ENCODE results near the gene ZBTB24.

ZBTB24 gene

DNA sequence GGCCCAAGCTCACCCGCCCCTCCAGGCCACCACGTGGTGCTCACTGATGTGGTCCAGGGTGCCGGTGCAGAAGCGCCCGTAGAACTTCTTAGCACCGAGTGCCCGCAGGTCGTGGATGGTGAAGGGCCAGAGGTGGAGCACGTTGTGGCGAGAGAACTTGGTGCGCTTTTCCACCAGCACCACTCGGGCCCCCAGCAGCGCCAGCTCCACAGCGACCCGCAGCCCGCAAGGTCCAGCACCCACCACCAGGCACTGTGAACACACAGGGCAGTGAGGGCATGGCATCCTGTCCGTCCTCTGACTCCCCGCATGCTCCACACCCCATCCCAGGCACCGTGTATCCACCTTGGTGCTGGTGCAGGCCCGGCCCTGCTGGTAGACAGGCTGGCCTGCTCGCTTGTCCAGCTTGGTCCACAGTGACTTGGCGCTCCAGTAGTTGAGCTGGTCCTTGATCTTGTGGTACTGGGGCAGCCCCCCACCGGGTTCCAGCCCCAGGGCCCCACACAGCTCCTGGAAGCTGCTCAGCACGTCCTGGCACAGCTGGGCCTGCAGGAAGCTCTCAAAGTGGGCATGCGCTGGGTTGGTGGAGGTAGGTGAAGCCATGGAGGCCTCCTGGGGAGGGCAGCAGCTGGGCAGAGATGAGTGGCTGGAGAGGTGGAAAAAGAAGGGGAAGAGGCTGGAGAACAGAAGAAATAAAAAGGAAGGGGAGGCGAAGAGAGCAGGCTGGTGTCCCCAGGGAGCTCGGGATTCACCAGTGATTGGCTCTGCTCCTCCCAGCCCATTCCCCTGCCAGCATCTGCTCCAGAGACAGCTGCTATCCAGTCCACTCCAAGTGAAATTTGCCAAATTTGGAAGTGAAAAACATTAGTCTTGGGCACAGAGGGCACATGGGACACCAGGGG, 29.2 kb downstream of the ZBTB24 start:
- peak in 1 of 58 donors; percentile 45 for DNase-seq

DNA sequence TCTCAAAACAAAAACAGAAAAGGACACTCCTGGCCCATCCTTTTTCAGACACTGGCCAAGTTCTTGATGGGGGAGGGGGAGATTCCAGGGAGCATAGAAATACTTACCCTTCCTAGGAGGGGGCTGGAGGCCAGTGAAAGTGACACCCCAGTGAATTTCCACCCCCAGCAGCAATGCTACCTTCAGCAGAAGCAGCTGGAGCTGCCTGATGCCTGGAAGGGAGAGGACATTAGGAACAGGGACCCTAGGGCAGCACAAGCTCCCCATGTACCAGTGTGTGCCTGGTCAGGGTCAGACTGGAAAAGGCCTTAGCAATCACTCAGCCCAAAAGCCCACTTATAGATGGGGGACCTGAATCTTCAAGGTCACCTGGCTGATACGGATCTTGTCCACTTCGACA, 29.9 kb downstream of the ZBTB24 start:
- no peak for DNase-seq

DNA sequence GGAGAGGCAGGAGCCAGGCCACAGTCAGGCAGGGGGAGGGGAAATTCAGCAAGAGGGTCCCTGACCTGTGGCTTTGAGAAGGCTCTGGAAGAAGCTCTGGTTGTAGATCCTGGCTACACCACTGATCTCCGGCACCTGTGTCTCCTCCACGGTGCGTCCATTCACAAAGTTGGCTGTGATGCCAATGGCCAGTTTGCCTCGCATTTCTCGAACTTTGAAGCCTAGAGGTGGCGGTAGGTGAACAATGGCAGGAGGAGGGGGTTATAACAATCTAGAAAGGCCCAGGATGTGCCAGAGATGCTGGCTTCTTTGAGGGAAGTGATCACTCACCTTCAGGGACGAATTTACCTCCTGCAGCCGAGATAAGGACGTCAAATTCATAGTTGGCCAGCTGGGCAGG, 30.8 kb downstream of the ZBTB24 start:
- no peak for DNase-seq

DNA sequence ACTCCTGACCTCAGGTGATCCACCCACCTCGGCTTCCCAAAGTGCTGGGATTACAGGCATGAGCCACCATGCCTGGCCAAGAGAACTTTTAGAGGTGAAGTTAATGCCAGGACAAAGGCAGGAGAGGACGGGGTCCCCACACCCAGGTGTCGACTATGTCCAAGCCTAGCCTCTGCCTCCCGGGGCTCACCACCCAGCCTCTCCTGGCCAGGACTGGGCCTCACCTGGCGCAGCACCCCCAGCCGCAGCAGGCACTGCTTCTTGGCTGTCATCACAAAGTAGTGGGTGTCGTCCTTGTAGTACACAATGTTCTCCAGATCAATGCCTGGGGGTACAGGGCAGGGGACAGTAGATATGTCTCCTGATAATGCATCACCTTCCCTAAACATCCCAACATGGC, 31.6 kb downstream of the ZBTB24 start:
- no peak for DNase-seq

DNA sequence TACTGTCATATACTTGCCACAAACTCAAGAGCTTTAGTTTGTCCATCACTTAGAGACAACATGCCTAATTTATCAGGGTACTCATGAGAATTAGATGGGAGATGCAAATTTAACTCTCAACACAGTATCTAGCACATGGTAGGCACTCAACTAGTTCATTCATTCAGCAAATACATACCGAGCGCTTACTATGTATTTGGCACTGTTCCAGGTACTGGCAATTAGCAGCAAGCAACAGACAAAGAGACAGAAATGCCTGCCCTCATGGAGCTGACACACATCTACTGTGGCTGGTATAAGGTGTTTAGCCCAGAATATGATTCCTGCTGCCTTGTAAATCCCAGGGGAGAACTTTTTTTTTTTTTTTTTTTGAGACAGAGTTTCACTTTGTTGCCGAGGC, 32.2 kb downstream of the ZBTB24 start:
- no peak for DNase-seq

DNA sequence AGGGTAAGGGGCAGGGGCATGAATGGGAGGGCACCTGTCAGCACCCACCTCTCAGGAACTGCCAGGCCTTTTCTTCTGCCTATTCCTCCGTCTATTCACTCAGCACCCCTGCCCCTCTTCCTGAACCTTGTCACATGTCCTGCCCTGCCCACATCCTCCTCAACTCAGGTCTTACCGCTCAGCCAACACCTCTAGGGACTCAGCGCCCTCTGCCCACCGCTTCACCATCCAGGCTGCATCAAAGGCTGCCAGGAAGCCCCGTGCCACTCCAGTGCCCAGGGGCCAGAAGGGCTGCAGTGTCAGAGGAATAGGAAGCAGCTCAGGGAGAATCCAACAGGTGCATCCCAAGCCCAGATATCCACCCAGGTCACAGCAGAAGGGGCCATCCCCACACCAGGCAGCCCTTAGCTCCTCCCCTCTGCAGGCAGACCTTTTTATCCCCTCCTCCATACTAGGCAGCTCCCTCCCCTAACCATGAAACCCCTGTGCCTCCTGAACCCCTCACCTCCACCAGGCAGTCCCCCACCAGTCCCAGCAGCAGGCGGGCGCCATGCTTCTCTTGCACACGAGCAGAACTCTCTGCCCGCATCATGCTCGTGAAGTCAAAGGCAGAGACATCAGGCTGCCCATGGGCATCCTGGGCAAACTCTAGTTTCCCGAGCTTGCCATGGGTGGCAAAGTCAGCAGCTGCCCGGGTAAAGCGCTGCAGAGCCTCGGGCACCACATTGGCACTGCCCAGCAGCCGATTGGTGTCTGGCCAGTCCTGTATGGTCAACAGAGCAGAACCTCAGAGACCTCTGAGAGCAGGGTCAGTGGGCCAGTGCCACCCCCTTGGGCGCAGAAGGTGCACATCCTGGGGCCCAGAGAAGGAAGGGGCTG, 33.0 kb downstream of the ZBTB24 start:
- DNase-seq, result no peak

DNA sequence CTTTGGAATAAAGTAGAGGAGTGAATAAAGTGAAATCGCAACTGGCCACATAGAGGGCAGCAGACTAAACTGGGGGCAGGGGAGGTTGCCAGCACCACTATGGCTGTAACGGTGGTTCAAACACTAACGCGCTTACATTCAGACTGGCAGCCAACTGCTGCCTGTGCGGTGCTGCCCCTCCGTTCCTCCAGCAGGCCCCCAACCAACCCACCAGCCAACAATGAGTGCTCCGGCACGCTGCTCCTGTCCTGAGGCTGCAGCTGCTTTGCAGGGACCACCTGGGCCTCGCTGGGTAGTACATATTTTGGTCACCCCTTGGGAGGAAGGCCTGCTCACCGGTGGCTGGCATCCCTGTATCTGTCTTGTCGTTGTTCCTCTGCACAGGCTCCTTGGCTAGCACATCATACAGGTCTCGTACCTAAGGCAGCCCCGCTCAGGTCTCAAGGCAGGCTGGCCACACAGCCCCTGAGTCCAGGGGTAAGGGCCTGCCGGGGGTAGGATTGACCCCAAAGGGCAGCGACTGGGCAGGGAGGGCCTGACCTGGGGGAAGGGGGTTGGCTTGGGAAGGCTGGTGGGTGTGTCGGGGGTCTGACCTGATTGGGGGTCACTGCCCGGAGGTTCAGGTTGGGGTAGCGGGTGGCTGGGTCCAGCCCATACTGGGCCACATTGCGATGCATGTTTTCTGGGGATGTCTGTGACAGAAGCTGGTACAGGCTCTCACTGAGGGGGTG, 33.8 kb downstream of the ZBTB24 start:
- no peak for DNase-seq

DNA sequence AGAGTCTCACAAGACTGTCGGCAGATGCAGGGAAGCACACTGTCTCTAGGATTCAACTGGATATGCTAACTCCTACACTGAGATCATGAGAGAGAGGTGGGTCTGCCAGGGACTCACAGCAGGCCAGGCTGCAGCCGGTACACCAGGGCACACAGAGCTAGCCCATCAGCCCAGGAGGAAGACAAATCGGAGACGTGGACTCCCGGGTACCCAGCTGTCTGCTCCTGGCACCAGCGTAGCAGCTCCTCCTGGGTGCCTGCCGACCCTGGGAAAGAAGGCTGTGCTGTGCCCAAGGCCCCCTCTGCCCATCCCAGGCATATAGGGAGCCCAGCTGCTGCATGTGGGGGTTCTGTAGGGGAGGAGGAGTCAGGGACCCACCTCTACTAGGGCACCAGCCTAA, 34.4 kb downstream of the ZBTB24 start:
- DNase-seq, result peak in 1 of 58 donors; percentile 11

DNA sequence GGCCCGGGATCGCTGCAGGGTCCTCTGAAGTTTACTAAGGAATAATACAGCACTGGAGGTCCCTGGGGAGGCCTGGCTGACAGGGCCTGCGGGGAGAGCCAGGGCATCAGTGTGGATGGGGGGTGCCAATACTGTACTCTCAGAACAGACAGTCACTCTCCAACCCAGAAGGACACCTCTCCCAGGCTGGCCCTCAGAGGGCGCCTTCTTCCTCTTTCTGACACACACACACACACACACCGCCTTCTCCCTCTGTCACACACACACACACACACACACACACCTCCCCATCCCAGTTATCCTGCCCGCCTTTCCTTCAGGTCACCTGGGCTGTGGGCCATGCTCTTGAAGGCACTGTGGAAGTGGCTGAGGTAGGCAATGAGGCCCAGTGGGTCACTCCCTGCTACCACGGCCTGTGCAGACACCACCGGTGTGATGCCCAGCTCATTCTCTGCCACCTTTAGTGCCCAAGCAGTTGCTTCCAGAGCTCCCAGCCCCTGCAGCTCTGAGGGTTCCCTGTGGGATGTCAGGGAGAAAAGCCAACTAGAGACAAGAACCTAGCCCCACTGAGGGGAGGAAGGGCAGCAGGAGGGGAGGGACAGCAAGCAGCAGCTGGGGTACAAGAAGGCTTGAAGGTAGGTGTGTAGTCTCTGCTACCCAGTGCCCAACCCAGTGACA, 35.0 kb downstream of the ZBTB24 start:
- DNase-seq, result no peak

DNA sequence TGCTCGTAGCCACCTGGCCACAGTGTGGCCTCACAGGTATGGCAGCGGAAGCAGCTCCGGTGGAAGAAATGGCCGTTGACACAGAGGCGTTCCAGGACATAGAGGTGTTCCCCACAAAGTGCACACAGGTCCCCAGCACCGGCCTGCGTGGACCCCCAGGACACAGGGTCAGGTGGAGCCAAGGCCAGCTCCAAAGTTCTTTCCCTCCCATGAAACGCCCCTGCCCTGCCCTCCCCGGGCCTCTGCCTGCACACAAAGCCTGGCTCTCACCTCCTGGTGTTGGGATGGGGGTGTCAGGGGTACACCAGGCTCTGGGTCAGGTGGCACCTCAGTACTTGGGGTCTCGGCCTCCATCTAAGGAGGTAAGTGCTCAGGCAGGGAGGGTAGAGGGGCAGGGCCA, 35.9 kb downstream of the ZBTB24 start:
- no peak for DNase-seq

DNA sequence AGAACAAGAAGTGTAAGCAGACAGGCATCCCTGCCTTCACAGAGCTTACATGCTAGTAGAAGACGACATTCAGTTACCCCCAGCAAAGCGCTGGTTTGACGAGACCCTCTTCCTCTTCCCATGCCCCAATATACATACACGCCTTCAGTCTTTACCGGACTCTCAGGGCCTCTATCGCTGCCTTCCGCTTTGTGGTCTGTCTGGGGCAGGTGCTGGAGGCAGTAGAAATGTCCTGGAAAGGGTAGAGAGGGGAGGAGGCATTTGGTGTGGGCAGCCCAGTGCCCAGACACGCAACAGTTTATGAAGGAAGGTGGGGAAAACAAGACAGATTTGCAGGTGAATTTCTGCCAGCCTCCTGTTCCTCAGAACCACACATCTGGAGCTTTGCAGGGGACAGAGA, 36.5 kb downstream of the ZBTB24 start:
- DNase-seq, result no peak

DNA sequence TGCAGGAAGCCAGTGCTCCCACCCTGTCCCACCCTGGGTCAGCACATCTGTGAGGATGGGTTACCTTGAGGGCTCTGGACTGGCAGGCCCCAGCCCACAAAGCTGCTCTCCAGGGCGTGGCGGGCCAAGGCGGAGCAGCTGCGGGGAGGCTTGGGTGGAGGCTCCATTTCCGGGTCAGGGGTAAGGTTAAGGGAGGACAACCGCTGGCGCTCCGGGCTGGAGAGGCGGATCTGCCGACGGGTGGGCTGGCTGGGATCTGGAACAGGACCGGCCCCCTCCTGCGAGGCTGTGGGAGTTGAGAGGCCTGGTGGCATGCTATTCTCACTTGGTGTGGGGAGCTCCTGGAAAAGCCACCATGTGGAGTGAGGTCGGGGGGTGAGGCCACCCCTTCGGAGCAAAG, 36.9 kb downstream of the ZBTB24 start:
- no peak for DNase-seq

DNA sequence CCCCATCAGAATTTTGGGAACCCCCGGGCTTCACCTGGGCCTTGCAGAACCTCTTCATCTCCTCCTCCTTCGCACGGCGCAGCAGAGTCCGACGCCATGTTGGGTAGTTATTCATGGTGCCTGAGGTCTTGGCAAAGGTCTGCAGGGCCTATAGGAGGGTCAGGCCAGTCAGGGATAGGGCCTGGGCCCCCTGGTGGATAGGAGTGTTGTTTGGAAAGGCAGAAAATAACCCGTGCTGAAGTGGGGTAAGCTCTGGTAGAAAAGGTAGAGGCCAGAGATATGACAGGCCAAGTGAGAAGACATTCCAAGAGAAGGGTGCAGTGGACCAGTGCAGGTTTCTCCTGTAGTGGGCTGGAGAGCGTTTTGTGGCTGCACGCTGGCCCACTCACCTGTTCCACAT, 37.6 kb downstream of the ZBTB24 start:
- no peak for DNase-seq

DNA sequence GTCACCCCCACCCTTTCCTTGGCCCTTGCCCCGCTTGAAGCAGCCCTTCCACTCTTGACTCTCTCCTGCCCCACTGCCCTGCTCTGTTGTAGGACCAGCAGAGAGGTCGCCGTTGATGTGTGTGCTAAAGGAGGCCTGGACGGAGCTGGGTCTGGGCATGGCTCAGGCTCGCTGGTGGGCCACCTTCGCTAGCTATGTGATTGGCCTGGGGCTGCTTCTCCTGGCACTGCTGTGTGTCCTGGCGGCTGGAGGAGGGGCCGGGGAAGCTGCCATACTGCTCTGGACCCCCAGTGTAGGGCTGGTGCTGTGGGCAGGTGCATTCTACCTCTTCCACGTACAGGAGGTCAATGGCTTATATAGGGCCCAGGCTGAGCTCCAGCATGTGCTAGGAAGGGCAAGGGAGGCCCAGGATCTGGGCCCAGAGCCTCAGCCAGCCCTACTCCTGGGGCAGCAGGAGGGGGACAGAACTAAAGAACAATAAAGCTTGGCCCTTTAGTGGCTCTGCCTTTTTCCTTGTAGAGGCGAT, 39.5 kb downstream of the ZBTB24 start:
- no peak for DNase-seq

DNA sequence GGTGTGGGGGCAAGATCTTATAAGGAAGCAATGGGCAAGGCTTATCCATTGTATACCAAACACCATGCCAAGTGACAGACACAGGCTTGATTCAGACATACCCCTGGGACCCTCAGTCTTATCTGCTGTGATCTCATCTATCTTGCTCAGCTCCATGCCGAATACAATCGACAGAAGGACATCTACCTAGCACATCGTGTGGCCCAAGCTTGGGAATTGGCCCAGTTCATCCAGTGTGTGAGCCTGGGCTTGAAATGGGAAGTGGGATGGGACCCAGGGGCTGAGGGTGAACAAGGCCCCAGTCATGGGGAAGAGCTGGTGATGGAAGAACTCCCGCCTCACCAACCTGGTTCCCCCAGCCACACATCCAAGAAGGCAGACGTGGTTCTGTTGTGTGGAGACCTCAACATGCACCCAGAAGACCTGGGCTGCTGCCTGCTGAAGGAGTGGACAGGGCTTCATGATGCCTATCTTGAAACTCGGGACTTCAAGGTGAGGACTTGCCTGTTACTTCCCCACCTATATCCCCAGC, 40.6 kb downstream of the ZBTB24 start:
- DNase-seq, result no peak

DNA sequence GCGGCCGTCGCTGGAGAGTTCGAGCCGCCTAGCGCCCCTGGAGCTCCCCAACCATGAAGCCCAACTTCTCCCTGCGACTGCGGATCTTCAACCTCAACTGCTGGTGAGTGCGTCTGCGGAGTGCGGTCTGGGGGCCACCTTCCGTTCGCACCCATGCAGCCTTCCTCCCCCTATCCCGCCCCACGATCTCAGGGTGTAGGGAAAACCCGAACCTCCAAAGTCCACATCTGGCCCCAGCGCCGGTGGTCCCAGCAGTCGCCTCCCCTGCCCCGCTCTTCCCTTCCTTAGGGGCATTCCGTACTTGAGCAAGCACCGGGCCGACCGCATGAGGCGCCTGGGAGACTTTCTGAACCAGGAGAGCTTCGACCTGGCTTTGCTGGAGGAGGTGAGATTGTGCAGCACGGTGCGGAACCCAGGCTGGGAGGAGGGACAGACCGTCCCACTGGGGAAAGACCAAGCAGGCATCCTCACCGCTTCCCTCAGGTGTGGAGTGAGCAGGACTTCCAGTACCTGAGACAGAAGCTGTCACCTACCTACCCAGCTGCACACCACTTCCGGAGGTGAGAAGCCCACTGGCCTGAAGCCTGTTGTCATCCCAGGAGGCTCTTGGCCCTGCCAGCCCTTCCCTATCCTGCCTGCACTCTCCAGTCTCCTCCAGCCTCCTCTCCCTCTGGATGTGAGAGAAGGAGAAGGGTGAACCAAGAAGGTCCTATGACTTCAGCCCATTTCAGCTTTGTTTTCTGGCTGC, 41.8 kb downstream of the ZBTB24 start:
- peak in 4 of 58 donors; percentile 22 to 48 (median 34) for DNase-seq

DNA sequence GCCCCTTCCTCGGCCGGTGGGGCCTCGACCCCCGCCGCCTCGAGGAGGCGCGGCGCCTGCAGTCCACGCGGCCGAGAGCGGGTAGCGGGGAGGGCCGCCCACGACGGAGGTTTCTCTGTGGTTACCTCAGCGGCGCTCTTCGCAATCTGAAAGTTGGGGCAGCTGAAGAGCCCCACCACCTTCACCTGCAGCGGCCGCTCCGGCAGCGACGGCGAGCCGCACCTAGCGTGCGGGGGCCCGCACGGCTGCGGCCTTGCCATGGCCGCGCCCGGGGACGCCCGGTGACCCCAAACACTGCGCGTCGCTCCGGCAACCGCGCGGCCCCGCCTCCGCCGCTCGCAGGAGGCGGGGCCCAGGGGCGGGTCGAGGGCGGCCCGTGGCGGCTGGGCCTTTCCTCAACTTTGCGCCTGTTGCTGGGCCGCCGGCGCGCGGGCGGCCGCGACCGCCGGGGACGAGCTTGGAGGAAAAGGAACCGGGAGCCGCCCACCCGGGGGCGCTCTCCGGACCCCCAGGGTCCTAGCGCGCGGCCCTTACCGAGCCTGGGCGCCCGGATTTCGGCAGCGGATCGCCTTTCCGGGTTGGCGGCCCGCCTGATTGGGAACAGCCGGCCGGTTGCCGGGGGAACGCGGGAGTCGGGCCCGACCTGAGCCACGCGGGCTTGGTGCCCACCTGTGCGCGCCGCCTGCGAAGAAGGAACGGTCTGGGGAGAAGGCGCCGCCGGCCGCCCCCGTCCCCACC, 42.5 kb downstream of the ZBTB24 start, which contains the start of the genes PPIL6 and SMPD2:
Gene PPIL6, minus strand, starts transcription at position 298 of the 738 bp plus-strand sequence. Its CDS starts 38 bp downstream, at position 260.
Gene SMPD2, plus strand, starts transcription at position 394 of the 738 bp plus-strand sequence. CDS start 398 bp downstream, outside the sequence.
- DNase-seq, result peak in 56 of 58 donors; percentile 24 to 91 (median 80)

DNA sequence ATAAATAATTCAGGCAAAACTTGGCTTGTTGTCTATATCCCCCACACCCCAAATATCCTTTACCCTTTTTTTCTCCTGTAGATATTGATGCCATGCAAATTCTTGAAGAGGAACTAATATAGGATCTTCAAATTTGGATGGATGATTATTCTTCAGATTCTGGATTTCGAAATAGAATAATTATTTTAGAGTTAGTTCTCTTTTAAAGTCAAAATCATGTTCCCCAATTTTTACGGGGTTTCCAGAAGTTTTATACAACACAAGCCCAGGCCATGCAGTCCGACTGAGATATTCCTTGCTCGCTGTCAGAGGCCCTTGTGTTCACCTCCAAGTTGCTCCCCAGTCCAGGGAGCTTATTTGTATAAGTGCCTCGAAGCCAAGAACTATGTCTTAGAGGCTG, 47.0 kb downstream of the ZBTB24 start:
- DNase-seq, result no peak

DNA sequence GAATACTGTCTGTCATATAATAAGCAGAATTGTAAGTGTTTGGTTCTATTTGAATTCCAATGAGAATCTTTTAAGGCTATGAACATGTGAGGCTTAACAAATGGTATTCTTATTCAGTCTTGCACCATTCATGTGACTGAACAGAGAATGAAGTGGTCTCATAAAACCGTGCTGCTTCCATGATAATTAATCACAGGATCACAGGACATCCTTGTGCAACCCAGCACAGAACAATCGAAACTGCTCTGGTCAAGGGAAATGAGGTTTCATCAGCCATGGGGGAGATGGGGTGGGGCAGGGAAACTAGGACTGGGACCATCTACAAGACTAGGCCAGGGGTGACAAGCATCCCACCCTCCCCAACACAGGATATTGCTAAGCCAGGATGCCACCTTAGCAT, 48.6 kb downstream of the ZBTB24 start:
- DNase-seq, result no peak
